A549 (cell line): ENCODE data around the gene NEDD8. TPM values are rescaled to one million over a fixed set of nuclear protein-coding genes. Genes with fewer than 3 reads are reported as not detected.

ENCODE experiments used
- ATAC-seq, 2 experiments: fragments of 200-7000 bp in 1 of 2; fragments of >200 bp in 1 of 2; cut with Nextera tagmentation in 1 of 2; cut with Tn5 transposase in 1 of 2; 3 replicates each; pipeline versions ENCODE4 v1.8.0 to v1.9.1; 2018 to 2020; ENCODE audit warnings: mild to moderate bottlenecking in 1 of 2, moderate library complexity in 1 of 2
- CTCF ChIA-PET: fragments of 300-600 bp; sonication (Branson Sonifier 250); formaldehyde crosslinking; extraction: SDS; loops from one replicate; lab custom pipeline; 2021; ENCODE audit warnings: antibody characterized with exemption, inconsistent platforms; lab: Yijun Ruan, JAX
- POLR2A ChIA-PET: fragments of 350-600 bp; formaldehyde crosslinking; extraction: SDS; loops from one replicate; lab custom pipeline; 2021; ENCODE audit warnings: antibody characterized with exemption, inconsistent platforms; lab: Yijun Ruan, JAX
- DNase-seq, 2 experiments: peaks; one replicate each; pipeline versions ENCODE4 v3.0.0 to v3.0.0-alpha.2; 2011 to 2016; ENCODE audit warnings: low read depth in 1 of 2, low spot score in 1 of 2
- FAIRE-seq: peaks from 2 replicates; lab custom pipeline; 2011; peaks lifted over from hg19 to GRCh38; lab: Jason Lieb, UNC
- H3K27ac ChIP-seq, 2 experiments: fragments of >200 bp; sonication (Bioruptor Twin); formaldehyde crosslinking; 3 replicates each; pipeline ENCODE4 v1.5.1; 2016 to 2017
- H3K4me1 ChIP-seq: fragments of >200 bp; sonication (Bioruptor Twin); formaldehyde crosslinking; 3 replicates; pipeline ENCODE4 v1.6.1; 2016
- H3K4me2 ChIP-seq: fragments of >200 bp; sonication (Bioruptor Twin); formaldehyde crosslinking; 3 replicates; pipeline ENCODE4 v1.6.1; 2016
- H3K4me3 ChIP-seq: fragments of >200 bp; sonication (Bioruptor Twin); formaldehyde crosslinking; 3 replicates; pipeline ENCODE4 v1.5.1; 2016
- H3K9me3 ChIP-seq: fragments of >200 bp; sonication (Bioruptor Twin); formaldehyde crosslinking; 3 replicates; pipeline ENCODE4 v1.6.1; 2016
- BHLHE40 ChIP-seq: IDR thresholded peaks from 2 replicates; pipeline ENCODE4 v1.6.1; 2012; ENCODE audit warnings: low read depth, low read length, inconsistent platforms
- CBX8 ChIP-seq: fragments of 200-600 bp; sonication (generic); IDR thresholded peaks from 2 replicates; pipeline ENCODE4 v1.6.1; 2016
- CEBPB ChIP-seq, 2 experiments: fragments of >200 bp in 1 of 2; sonication (Bioruptor Twin) in 1 of 2; formaldehyde crosslinking in 1 of 2; IDR thresholded peaks; 2 replicates each; pipeline ENCODE4 v1.6.1; 2012 to 2016
- CHD4 ChIP-seq: fragments of 200-600 bp; sonication (generic); IDR thresholded peaks from 2 replicates; pipeline ENCODE4 v1.6.1; 2016; ENCODE audit warnings: antibody characterized with exemption, mild to moderate bottlenecking, borderline replicate concordance
- CTCF ChIP-seq: fragments of >200 bp; sonication (Bioruptor Twin); formaldehyde crosslinking; IDR thresholded peaks from 3 replicates; pipeline ENCODE4 v1.5.1; 2016
- E2F6 ChIP-seq: IDR thresholded peaks from 2 replicates; pipeline ENCODE4 v1.6.1; 2012; ENCODE audit warnings: low read depth, borderline replicate concordance
- FOSB ChIP-seq: fragments of 250-450 bp; sonication (Bioruptor Pico); IDR thresholded peaks from 2 replicates; pipeline ENCODE4 v1.5.0; 2020; ENCODE audit warnings: mild to moderate bottlenecking, moderate library complexity
- FOXS1 ChIP-seq: fragments of 250-450 bp; sonication (Bioruptor Pico); IDR thresholded peaks from 2 replicates; pipeline ENCODE4 v1.5.0; 2020; ENCODE audit warnings: mild to moderate bottlenecking, moderate library complexity
- HEYL ChIP-seq: fragments of 250-450 bp; sonication (Bioruptor Pico); IDR thresholded peaks from 2 replicates; pipeline ENCODE4 v1.8.0; 2021; ENCODE audit warnings: mild to moderate bottlenecking, moderate library complexity
- HOXB13 ChIP-seq: fragments of 250-450 bp; sonication (Bioruptor Pico); IDR thresholded peaks from 2 replicates; pipeline ENCODE4 v1.5.0; 2020; ENCODE audit warnings: low read depth, mild to moderate bottlenecking, moderate library complexity
- HOXB5 ChIP-seq: fragments of 250-450 bp; sonication (Bioruptor Pico); IDR thresholded peaks from 2 replicates; pipeline ENCODE4 v1.5.0; 2020; ENCODE audit warnings: mild to moderate bottlenecking, moderate library complexity
- KDM1A ChIP-seq: fragments of 200-600 bp; sonication (generic); IDR thresholded peaks from 2 replicates; pipeline ENCODE4 v1.6.1; 2016; ENCODE audit warnings: low read depth, mild to moderate bottlenecking
- MAFK ChIP-seq: fragments of 450-650 bp; IDR thresholded peaks from 2 replicates; pipeline ENCODE4 v1.6.1; 2014; ENCODE audit not compliant: partially characterized antibody
- MYC ChIP-seq: IDR thresholded peaks from 2 replicates; pipeline ENCODE4 v1.6.1; 2012; ENCODE audit warnings: mild to moderate bottlenecking, inconsistent platforms, low read length, improper control_type of control experiment, borderline replicate concordance
- NR3C1 ChIP-seq: fragments of >200 bp; sonication (Bioruptor Twin); formaldehyde crosslinking; IDR thresholded peaks from 3 replicates; pipeline ENCODE4 v1.6.1; 2017
- POLR2A ChIP-seq: IDR thresholded peaks from 2 replicates; pipeline ENCODE4 v1.6.1; 2012; ENCODE audit warnings: mild to moderate bottlenecking, low read length
- POLR2AphosphoS2 ChIP-seq: conservative IDR thresholded peaks from 2 replicates; pipeline ENCODE4 v1.6.1; 2012; ENCODE audit warnings: low read length, improper control_type of control experiment, inconsistent platforms
- RCOR1 ChIP-seq: fragments of 150-350 bp; IDR thresholded peaks from 2 replicates; pipeline ENCODE4 v1.6.1; 2014; ENCODE audit warnings: antibody characterized with exemption, low read length, low read depth
- RFX5 ChIP-seq: fragments of 450-650 bp; IDR thresholded peaks from 2 replicates; pipeline ENCODE4 v1.7.1; 2014; ENCODE audit warnings: antibody characterized with exemption, mild to moderate bottlenecking, moderate library complexity
- RNF2 ChIP-seq: fragments of 200-600 bp; sonication (generic); IDR thresholded peaks from 2 replicates; pipeline ENCODE4 v1.6.1; 2016; ENCODE audit warnings: low read depth, mild to moderate bottlenecking, antibody characterized with exemption, moderate library complexity, borderline replicate concordance
- SMC3 ChIP-seq: fragments of >200 bp; sonication (Bioruptor Twin); formaldehyde crosslinking; IDR thresholded peaks from 3 replicates; pipeline ENCODE4 v1.6.1; 2018; ENCODE audit warnings: inconsistent platforms
- TP53 ChIP-seq: fragments of 250-450 bp; sonication (Bioruptor Pico); IDR thresholded peaks from 2 replicates; pipeline ENCODE4 v1.5.0; 2021; ENCODE audit warnings: mild to moderate bottlenecking, moderate library complexity
- USF2 ChIP-seq: fragments of 450-650 bp; IDR thresholded peaks from 2 replicates; pipeline ENCODE4 v1.6.1; 2014; ENCODE audit warnings: antibody characterized with exemption
- ZC3H11A ChIP-seq: fragments of 450-650 bp; IDR thresholded peaks from 2 replicates; pipeline ENCODE4 v1.6.1; 2014; ENCODE audit warnings: antibody characterized with exemption, mild to moderate bottlenecking
- ZFP36 ChIP-seq: fragments of 450-650 bp; IDR thresholded peaks from 2 replicates; pipeline ENCODE4 v1.6.1; 2014; ENCODE audit warnings: borderline replicate concordance; ENCODE audit not compliant: partially characterized antibody
- WGBS: methylation state at CpG from one replicate; pipeline ENCODE4 v1.1.6; 2017; ENCODE audit errors: missing lambda C conversion rate; 5-methylcytosine and 5-hydroxymethylcytosine counted together
- polyA plus RNA-seq, 4 experiments: library from polyadenylated mRNA; depleted of rRNA in 3 of 4; stranded (reverse); fragments of >200 nt; fragmentation: RNase III in 1 of 4; extraction: RNeasy Plus Mini Kit Qiagen cat#74134 plus additional on column Dnase treatment in 1 of 4; gene quantifications; 2 replicates in 3 of 4; 3 replicates in 1 of 4; pipeline ENCODE4 v1.2.3, GENCODE V29; 2011 to 2017

Gene NEDD8
- polyA plus RNA-seq, 2 of the 4 experiments (the other 2 are of a cell fraction), result 433 to 589 TPM

GRCh38 chr14:24232121-24232644 is at the start of gene NEDD8 (continued):
- TF ChIP-seq HOXB13 (CRISPR knock-in tag), result no peak
- TF ChIP-seq MYC, result no peak
- no peak for TF ChIP-seq USF2
- no peak for TF ChIP-seq SMC3
- no peak for TF ChIP-seq FOSB (CRISPR knock-in tag)
- TF ChIP-seq POLR2AphosphoS2, result no peak
- TF ChIP-seq RNF2, result no peak
- TF ChIP-seq POLR2A, result peak; percentile 73
- no peak for TF ChIP-seq ZFP36
- TF ChIP-seq CBX8, result no peak
- no peak for TF ChIP-seq KDM1A
- no peak for TF ChIP-seq MAFK
- TF ChIP-seq ZC3H11A, result no peak
- TF ChIP-seq CTCF, result no peak
- no peak for TF ChIP-seq HEYL (CRISPR knock-in tag)
- TF ChIP-seq FOXS1 (CRISPR knock-in tag), result no peak
- TF ChIP-seq HOXB5 (CRISPR knock-in tag), result no peak
- TF ChIP-seq BHLHE40, result no peak
- TF ChIP-seq RCOR1, result no peak
- TF ChIP-seq CHD4, result no peak

GRCh38 chr14:24281636-24282035 is 49.5 kb upstream of the NEDD8 start:
- Histone ChIP-seq H3K9me3 (no peaks in the 10 kb centered on the region), H3K4me2 (no peak overlapping the region), H3K4me3 (no peak overlapping the region), H3K27ac (no peak overlapping the region), H3K4me1 (no peaks in the 10 kb centered on the region)
- ChIA-PET POLR2A (no interaction called here), CTCF (interaction anchor here (1.1 to 34.0 kb wide), 4 partner anchors 9 to 150 kb away, joined by 3 to 469 read pairs (median 14); partner anchors contain the start of genes CIDEB, DHRS1, LTB4R and LTB4R2)
- DNase-seq (no peak), ATAC-seq (no peak), FAIRE-seq (no peak)
- TF ChIP-seq E2F6 (no peak), CBX8 (no peak), CEBPB (IDR thresholded peaks at IDR 0.05) (no peak), BHLHE40 (no peak), SMC3 (no peak), NR3C1 (no peak), POLR2A (no peak), HEYL (CRISPR knock-in tag) (no peak), RCOR1 (no peak), FOSB (CRISPR knock-in tag) (no peak), RFX5 (no peak), TP53 (no peak), ZC3H11A (no peak)
- WGBS, result 81% methylated on average over 7 of the region's 7 CpGs
